PC-3 (cell line): ENCODE data around the gene NINJ2. TPM values are rescaled to one million over a fixed set of nuclear protein-coding genes. Genes with fewer than 3 reads are reported as not detected.

Experiments used
- ATAC-seq: fragments of 200-7000 bp; cut with Tn5 transposase; 2 replicates; pipeline ENCODE4 v1.9.1; 2020; ENCODE audit warnings: mild to moderate bottlenecking, moderate library complexity
- BruUV-seq: library from RNA; stranded (reverse); fragments of 400-500 nt; replicated peaks from 2 replicates; lab custom pipeline; 2021; lab: Mats Ljungman, UMichigan
- CTCF ChIA-PET: fragments of 300-600 bp; sonication (Branson Sonifier 250); formaldehyde crosslinking; loops from one replicate; lab custom pipeline; 2022; ENCODE audit warnings: antibody characterized with exemption; lab: Charles Lee
- POLR2A ChIA-PET: fragments of 300-600 bp; sonication (Branson Sonifier 250); formaldehyde crosslinking; loops from one replicate; lab custom pipeline; 2022; ENCODE audit warnings: antibody characterized with exemption; ENCODE audit not compliant: unreplicated experiment; lab: Charles Lee
- DNase-seq: peaks from one replicate; pipeline ENCODE4 v3.0.0-alpha.2; 2015
- H2AFZ ChIP-seq: fragments of 300-600 bp; sonication (generic); 2 replicates; pipeline ENCODE4 v1.6.0; 2016; ENCODE audit warnings: antibody characterized with exemption, low read length
- H3F3A ChIP-seq: fragments of 300-600 bp; sonication (generic); one replicate; pipeline ENCODE4 v1.6.0; 2017; ENCODE audit warnings: antibody characterized with exemption, low read length, control low read depth, mild to moderate bottlenecking; ENCODE audit not compliant: unreplicated experiment
- H3K27ac ChIP-seq: fragments of 300-600 bp; sonication (generic); 2 replicates; pipeline ENCODE4 v1.5.1; 2016; ENCODE audit warnings: mild to moderate bottlenecking, low read length
- H3K27me3 ChIP-seq: fragments of 300-600 bp; sonication (generic); 2 replicates; pipeline ENCODE4 v1.6.1; 2016; ENCODE audit warnings: low read length, mixed read lengths
- H3K36me3 ChIP-seq: fragments of 300-600 bp; sonication (generic); 2 replicates; pipeline ENCODE4 v1.6.1; 2016; ENCODE audit warnings: low read depth, mixed run types, low read length, mixed read lengths
- H3K4me1 ChIP-seq: fragments of 300-600 bp; sonication (generic); 2 replicates; pipeline ENCODE4 v1.5.1; 2016; ENCODE audit warnings: low read length; ENCODE audit not compliant: insufficient read depth
- H3K4me2 ChIP-seq: fragments of 300-600 bp; sonication (generic); 2 replicates; pipeline ENCODE4 v1.6.0; 2016; ENCODE audit warnings: low read length
- H3K4me3 ChIP-seq: fragments of 300-600 bp; sonication (generic); 2 replicates; pipeline ENCODE4 v1.5.1; 2016; ENCODE audit warnings: mild to moderate bottlenecking, low read length, mixed read lengths
- H3K79me2 ChIP-seq: fragments of 300-600 bp; sonication (generic); 2 replicates; pipeline ENCODE4 v1.6.1; 2017; ENCODE audit warnings: low read length, mixed read lengths
- H3K9ac ChIP-seq: fragments of 300-600 bp; sonication (generic); 2 replicates; pipeline ENCODE4 v1.6.0; 2016; ENCODE audit warnings: mild to moderate bottlenecking, low read length
- H3K9me2 ChIP-seq: fragments of 300-600 bp; sonication (generic); replicated peaks from 2 replicates; pipeline ENCODE4 v1.6.1; 2016; ENCODE audit warnings: mixed run types, low read length, mixed read lengths
- H3K9me3 ChIP-seq: fragments of 300-600 bp; sonication (generic); 2 replicates; pipeline ENCODE4 v1.6.1; 2016; ENCODE audit warnings: low read length, mixed read lengths
- H4K20me1 ChIP-seq: fragments of 300-600 bp; sonication (generic); 2 replicates; pipeline ENCODE4 v1.6.1; 2016; ENCODE audit warnings: low read length, mixed read lengths
- CTCF ChIP-seq: fragments of 300-600 bp; sonication (generic); conservative IDR thresholded peaks from 2 replicates; pipeline ENCODE4 v1.5.1; 2017; ENCODE audit warnings: antibody characterized with exemption, low read depth, mild to moderate bottlenecking, low read length
- EZH2 ChIP-seq: fragments of 300-600 bp; sonication (generic); IDR thresholded peaks from one replicate; pipeline ENCODE4 v1.6.1; 2017; ENCODE audit warnings: antibody characterized with exemption, mild to moderate bottlenecking, low read length; ENCODE audit not compliant: unreplicated experiment
- EZH2phosphoT487 ChIP-seq: fragments of 300-600 bp; sonication (generic); IDR thresholded peaks from 2 replicates; pipeline ENCODE4 v1.6.1; 2018; ENCODE audit warnings: mild to moderate bottlenecking, antibody characterized with exemption, low read length, borderline replicate concordance
- intact Hi-C: fragments of 100-400 bp; cut with micrococcal nuclease; formaldehyde crosslinking; loops from 2 replicates; pipeline ENCODE4 v1.9.0; 2023
- total RNA-seq: library from RNA; depleted of rRNA; stranded (reverse); fragments of >200 nt; gene quantifications from 2 replicates; pipeline ENCODE4 v1.2.3, GENCODE V29; 2014

NINJ2 gene
- total RNA-seq, 1 experiment from 2014 or later, result not detected

GRCh38 chr12:531951-532585 is 131.2 kb downstream of the NINJ2 start:
- CTCF ChIA-PET, result no interaction called here
- intact Hi-C loops, result no loop called here

GRCh38 chr12:530821-531220 is 132.4 kb downstream of the NINJ2 start:
- ChIA-PET CTCF (no interaction called here), POLR2A (no interaction called here)
- DNase-seq (no peak), ATAC-seq (no peak)
- H3K36me3 ChIP-seq, result no peaks in the 10 kb centered on the region
- H4K20me1 ChIP-seq, result no peaks in the 10 kb centered on the region
- H3F3A ChIP-seq, result no peaks in the 10 kb centered on the region
- BruUV-seq, result no TSS peak
- H3K79me2 ChIP-seq, result no peaks in the 10 kb centered on the region
- no peaks in the 10 kb centered on the region for H3K9me2 ChIP-seq
- no peak overlapping the region for H3K9ac ChIP-seq
- H3K27me3 ChIP-seq, result no peaks in the 10 kb centered on the region
- H2AFZ ChIP-seq, result no peak overlapping the region
- no peak overlapping the region for H3K4me3 ChIP-seq
- H3K4me1 ChIP-seq, result peaks cover 8% of the 10 kb centered on the region; the same call in 1 of the 2 replicates
- no peak overlapping the region for H3K27ac ChIP-seq
- no peak overlapping the region for H3K4me2 ChIP-seq
- H3K9me3 ChIP-seq, result no peaks in the 10 kb centered on the region
- intact Hi-C loops, result no loop called here
- TF ChIP-seq EZH2phosphoT487 (no peak), CTCF (no peak), EZH2 (no peak)

More at GRCh38 chr12:531951-532585, 131.2 kb downstream of the NINJ2 start:
- TF ChIP-seq CTCF, result no peak
- TF ChIP-seq EZH2, result no peak
- no peak for TF ChIP-seq EZH2phosphoT487
- Histone ChIP-seq H3K9ac (no peak overlapping the region), H3K4me2 (no peak overlapping the region), H3K36me3 (no peaks in the 10 kb centered on the region), H4K20me1 (no peaks in the 10 kb centered on the region), H3F3A (no peaks in the 10 kb centered on the region), H3K27me3 (no peaks in the 10 kb centered on the region), H3K79me2 (no peaks in the 10 kb centered on the region), H3K4me1 (peaks cover 10% of the 10 kb centered on the region; the same call in 1 of the 2 replicates), H3K27ac (no peak overlapping the region; the same call in 1 of the 2 replicates), H3K9me2 (no peaks in the 10 kb centered on the region), H2AFZ (no peak overlapping the region), H3K4me3 (no peak overlapping the region), H3K9me3 (no peaks in the 10 kb centered on the region)
- DNase-seq (no peak), ATAC-seq (no peak)
- BruUV-seq, result no TSS peak
- POLR2A ChIA-PET, result no interaction called here

- CTCF ChIA-PET, result interaction anchor here (0.5 kb wide), 1 partner anchor 28 kb away, joined by 3 read pairs; no protein-coding TSS in a partner anchor
- Histone ChIP-seq H2AFZ (no peak overlapping the region), H3K9me3 (no peaks in the 10 kb centered on the region), H3K27ac (no peak overlapping the region), H3K4me2 (no peak overlapping the region), H3K36me3 (no peaks in the 10 kb centered on the region), H3K4me3 (no peak overlapping the region), H3K9ac (no peak overlapping the region), H3K4me1 (peaks cover 8% of the 10 kb centered on the region; the same call in 1 of the 2 replicates), H3K27me3 (no peaks in the 10 kb centered on the region), H4K20me1 (no peaks in the 10 kb centered on the region), H3K9me2 (no peaks in the 10 kb centered on the region), H3K79me2 (no peaks in the 10 kb centered on the region), H3F3A (no peaks in the 10 kb centered on the region)
- POLR2A ChIA-PET, result no interaction called here
- no peak for ATAC-seq
- DNase-seq, result no peak
- intact Hi-C loops, result no loop called here
- no TSS peak for BruUV-seq
- no peak for TF ChIP-seq EZH2
- TF ChIP-seq CTCF, result no peak
- TF ChIP-seq EZH2phosphoT487, result no peak
These were observed 132.9 kb downstream of the NINJ2 start for GRCh38 chr12:530308-530707.
